Endothelial cell (in vitro differentiated cells): ENCODE results near the gene AQP12A. TPM values are rescaled to one million over a fixed set of nuclear protein-coding genes. Genes with fewer than 3 reads are reported as not detected.

ENCODE experiments used
- DNase-seq: peaks from one replicate; pipeline ENCODE4 v3.0.0; 2021; ENCODE audit warnings: low spot score
- H3K27ac Mint-ChIP-seq: one replicate; pipeline ENCODE4 v1.8.0; 2021; ENCODE audit warnings: mixed read lengths, inconsistent platforms; ENCODE audit not compliant: unreplicated experiment
- H3K27me3 Mint-ChIP-seq: one replicate; pipeline ENCODE4 v1.8.0; 2021; ENCODE audit warnings: mild to moderate bottlenecking, moderate library complexity, mixed read lengths, inconsistent platforms; ENCODE audit not compliant: unreplicated experiment
- H3K36me3 Mint-ChIP-seq: one replicate; pipeline ENCODE4 v1.8.0; 2021; ENCODE audit warnings: mild to moderate bottlenecking, low read depth, mixed read lengths, inconsistent platforms; ENCODE audit not compliant: unreplicated experiment
- H3K4me1 Mint-ChIP-seq: one replicate; pipeline ENCODE4 v1.8.0; 2021; ENCODE audit warnings: mild to moderate bottlenecking, mixed read lengths, inconsistent platforms; ENCODE audit not compliant: unreplicated experiment
- H3K4me3 Mint-ChIP-seq: one replicate; pipeline ENCODE4 v1.8.0; 2021; ENCODE audit warnings: mild to moderate bottlenecking, mixed read lengths, inconsistent platforms; ENCODE audit not compliant: unreplicated experiment
- H3K9me3 Mint-ChIP-seq: one replicate; pipeline ENCODE4 v1.8.0; 2021; ENCODE audit warnings: mixed read lengths, inconsistent platforms; ENCODE audit not compliant: unreplicated experiment
- CTCF ChIP-seq: fragments of 200-600 bp; sonication (generic); IDR thresholded peaks from one replicate; pipeline ENCODE4 v1.5.0; 2021; ENCODE audit warnings: antibody characterized with exemption; ENCODE audit not compliant: unreplicated experiment
- total RNA-seq: library from RNA; stranded (reverse); fragmentation: NEBNext Ultra II Directional; extraction: Animal tissue kit (Norgen Biotek cat#: 25700); gene quantifications from one replicate; pipeline ENCODE4 v1.2.1, GENCODE V29; 2021; ENCODE audit not compliant: unreplicated experiment

Gene AQP12A
- total RNA-seq, 1 donor from 2014 or later: not detected

DNA sequence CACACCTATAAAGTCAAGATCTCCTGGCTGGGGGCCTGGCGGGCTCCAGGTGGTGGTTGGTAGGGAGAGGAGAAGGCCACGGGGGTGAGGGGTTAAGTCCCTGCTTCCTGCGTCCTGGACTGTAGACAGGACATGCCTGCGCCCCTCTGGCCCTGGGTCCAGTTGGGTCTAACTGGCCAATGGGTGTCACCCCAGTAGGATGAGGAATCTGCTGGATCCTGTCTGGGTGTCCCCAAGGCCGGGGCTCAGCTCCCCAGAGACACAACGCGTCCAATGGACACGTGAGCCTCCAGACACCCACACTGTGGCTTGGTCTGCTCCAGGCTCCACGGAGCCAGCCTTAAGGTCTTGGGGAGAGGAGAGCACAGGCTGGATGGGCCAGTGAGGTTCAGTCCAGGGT is 19.6 kb downstream of the AQP12A start:
- no peak for TF ChIP-seq CTCF
- Mint-ChIP-seq H3K9me3 (no peaks in the 10 kb centered on the region), H3K27me3 (peaks cover 4% of the 10 kb centered on the region), H3K4me1 (no peaks in the 10 kb centered on the region), H3K36me3 (no peaks in the 10 kb centered on the region), H3K27ac (no peak overlapping the region), H3K4me3 (no peak overlapping the region)
- DNase-seq: no peak

DNA sequence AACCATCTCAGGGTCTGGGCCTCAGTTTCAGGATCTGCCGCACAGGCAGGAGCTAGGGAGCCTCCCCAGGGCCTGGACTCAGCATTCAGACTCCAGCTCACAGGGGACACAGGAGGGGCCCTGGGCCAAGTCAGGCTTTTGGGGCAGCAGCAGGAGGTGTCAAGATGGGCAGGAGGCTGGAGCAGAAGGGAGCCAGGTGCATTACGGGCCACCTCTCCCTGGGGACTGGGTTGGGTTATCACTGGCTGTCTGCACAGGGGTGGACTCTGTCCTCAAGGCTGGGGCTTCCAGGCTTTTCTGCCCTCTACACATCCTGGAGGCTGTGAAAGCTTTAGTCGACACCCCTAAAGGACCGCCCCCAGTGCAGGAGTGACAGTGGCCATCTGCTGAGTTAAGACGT is 20.0 kb downstream of the AQP12A start:
- Mint-ChIP-seq H3K4me3 (no peak overlapping the region), H3K27ac (no peak overlapping the region), H3K9me3 (no peaks in the 10 kb centered on the region), H3K4me1 (no peaks in the 10 kb centered on the region), H3K36me3 (no peaks in the 10 kb centered on the region), H3K27me3 (peaks cover 5% of the 10 kb centered on the region)
- DNase-seq: no peak
- no peak for TF ChIP-seq CTCF

- H3K9me3 Mint-ChIP-seq: no peaks in the 10 kb centered on the region
- H3K4me3 Mint-ChIP-seq: no peak overlapping the region
- H3K4me1 Mint-ChIP-seq: no peaks in the 10 kb centered on the region
- H3K27ac Mint-ChIP-seq: no peak overlapping the region
- DNase-seq: no peak
- H3K27me3 Mint-ChIP-seq: peaks cover 5% of the 10 kb centered on the region
- TF ChIP-seq CTCF: no peak
- H3K36me3 Mint-ChIP-seq: no peaks in the 10 kb centered on the region
Measured at GRCh38 chr2:240712121-240712520, 20.5 kb downstream of the AQP12A start.

- DNase-seq: no peak
- TF ChIP-seq CTCF: no peak
- Mint-ChIP-seq H3K36me3 (no peaks in the 10 kb centered on the region), H3K4me1 (no peaks in the 10 kb centered on the region), H3K27ac (no peak overlapping the region), H3K4me3 (no peak overlapping the region), H3K9me3 (no peaks in the 10 kb centered on the region), H3K27me3 (peaks cover 5% of the 10 kb centered on the region)
Measured at GRCh38 chr2:240713071-240713927, 21.6 kb downstream of the AQP12A start.
